ENCODE results near the gene SEC63. TPM values are rescaled to one million over a fixed set of nuclear protein-coding genes. Genes with fewer than 3 reads are reported as not detected.
A peak's percentile ranks its signal among the peaks of the same experiment; 100 is the strongest.
"Not testable (repeated sequence)": the region's sequence is repeated elsewhere in the genome, so short reads cannot be mapped to it uniquely, and the experiment has no call there.

Gene SEC63
- total and polyA plus RNA-seq, 4 donors, result 33.9 to 85.0 (median 68.5) TPM

DNA sequence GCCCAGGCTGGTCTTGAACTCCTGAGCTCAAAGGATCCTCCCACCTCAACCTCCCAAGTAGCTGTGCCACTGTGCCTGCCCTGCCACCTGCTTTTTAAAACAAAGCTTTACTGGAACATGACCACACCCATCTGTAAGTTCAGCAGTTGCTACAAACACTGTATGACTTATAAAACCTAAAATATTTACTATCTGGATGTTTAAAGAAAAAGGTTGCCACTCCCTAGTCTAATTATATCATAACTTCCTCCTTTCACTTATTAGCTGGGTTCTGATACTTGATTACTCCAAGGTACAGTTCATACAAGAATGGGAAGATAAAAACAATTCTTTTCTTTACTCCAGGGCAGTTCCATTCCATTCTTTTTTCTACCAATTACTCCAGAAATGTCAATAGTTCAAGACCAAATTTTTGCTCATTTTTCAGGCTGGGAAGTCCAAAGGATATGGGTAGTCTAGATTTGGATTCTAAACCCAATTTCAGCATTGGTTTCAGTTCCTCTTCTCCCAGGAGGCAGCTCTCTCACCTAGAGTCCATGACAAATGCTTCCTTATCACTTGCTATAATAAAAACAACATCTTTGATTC lies 63.1 kb downstream of the SEC63 start:
- Histone ChIP-seq H3K9me3 (ENCODE audit: control insufficient read depth, insufficient read depth, low read length) (no peaks in the 10 kb centered on the region), H3K4me1 (ENCODE audit: control insufficient read depth, insufficient read depth, low read length) (no peaks in the 10 kb centered on the region), H3K4me3 (ENCODE audit: low read depth, low read length) (no peak overlapping the region), H3K27ac (ENCODE audit: low read depth, low read length) (no peak overlapping the region), H3K36me3 (ENCODE audit: control insufficient read depth, insufficient read depth, low read length) (peaks cover 25% of the 10 kb centered on the region), H3K27me3 (ENCODE audit: control insufficient read depth, insufficient read depth, low read length) (no peaks in the 10 kb centered on the region)
- DNase-seq (ENCODE audit: low read depth in 4 of 6, low spot score in 6 of 6), result no peak

DNA sequence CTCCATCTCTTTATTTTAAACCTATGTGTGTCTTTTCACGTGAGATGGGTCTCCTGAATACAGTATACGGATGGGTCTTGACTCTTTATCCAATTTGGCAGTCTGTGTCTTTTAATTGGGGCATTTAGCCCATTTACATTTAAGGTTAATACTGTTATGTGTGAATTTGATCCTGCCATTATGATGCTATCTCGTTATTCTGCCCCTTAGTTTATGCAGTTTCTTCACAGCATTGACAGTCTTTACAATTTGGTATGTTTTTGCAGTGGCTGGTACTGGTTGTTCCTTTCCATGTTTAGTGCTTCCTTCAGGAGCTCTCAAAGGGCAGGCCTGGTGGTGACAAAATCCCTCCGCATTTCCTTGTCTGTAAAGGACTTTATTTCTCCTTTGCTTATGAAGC lies 67.6 kb downstream of the SEC63 start:
- H3K4me1 ChIP-seq (ENCODE audit: control insufficient read depth, insufficient read depth, low read length); DNase-seq (ENCODE audit: low read depth in 4 of 6, low spot score in 6 of 6); H3K27ac ChIP-seq (ENCODE audit: low read depth, low read length); H3K4me3 ChIP-seq (ENCODE audit: low read depth, low read length); H3K27me3 ChIP-seq (ENCODE audit: control insufficient read depth, insufficient read depth, low read length); H3K9me3 ChIP-seq (ENCODE audit: control insufficient read depth, insufficient read depth, low read length): not testable (repeated sequence)
- WGBS (ENCODE audit: insufficient coverage), result 100% methylated on average over 1 of the region's 4 CpGs
- H3K36me3 ChIP-seq (ENCODE audit: control insufficient read depth, insufficient read depth, low read length), result peaks cover 14% of the 10 kb centered on the region

DNA sequence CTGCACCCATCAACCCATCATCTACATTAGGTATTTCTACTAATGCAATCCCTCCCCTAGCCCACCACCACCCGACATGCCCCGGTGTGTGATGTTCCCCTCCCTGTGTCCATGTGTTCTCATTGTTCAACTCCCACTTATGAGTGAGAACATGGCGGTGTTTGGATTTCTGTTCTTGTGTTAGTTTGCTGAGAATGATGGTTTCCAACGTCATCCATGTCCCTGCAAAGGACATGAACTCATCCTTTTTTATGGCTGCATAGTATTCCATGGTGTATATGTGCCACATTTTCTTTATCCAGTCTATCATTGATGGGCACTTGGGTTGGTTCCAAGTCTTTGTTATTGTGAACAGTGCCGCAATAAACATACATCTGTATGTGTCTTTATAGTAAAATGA lies 72.1 kb downstream of the SEC63 start:
- not testable (repeated sequence) for H3K36me3 ChIP-seq (ENCODE audit: control insufficient read depth, insufficient read depth, low read length); H3K27me3 ChIP-seq (ENCODE audit: control insufficient read depth, insufficient read depth, low read length); H3K9me3 ChIP-seq (ENCODE audit: control insufficient read depth, insufficient read depth, low read length); DNase-seq (ENCODE audit: low read depth in 4 of 6, low spot score in 6 of 6); H3K27ac ChIP-seq (ENCODE audit: low read depth, low read length); H3K4me1 ChIP-seq (ENCODE audit: control insufficient read depth, insufficient read depth, low read length); H3K4me3 ChIP-seq (ENCODE audit: low read depth, low read length)
- WGBS (ENCODE audit: insufficient coverage), result no CpG with 5 or more reads among the region's 5 CpGs

DNA sequence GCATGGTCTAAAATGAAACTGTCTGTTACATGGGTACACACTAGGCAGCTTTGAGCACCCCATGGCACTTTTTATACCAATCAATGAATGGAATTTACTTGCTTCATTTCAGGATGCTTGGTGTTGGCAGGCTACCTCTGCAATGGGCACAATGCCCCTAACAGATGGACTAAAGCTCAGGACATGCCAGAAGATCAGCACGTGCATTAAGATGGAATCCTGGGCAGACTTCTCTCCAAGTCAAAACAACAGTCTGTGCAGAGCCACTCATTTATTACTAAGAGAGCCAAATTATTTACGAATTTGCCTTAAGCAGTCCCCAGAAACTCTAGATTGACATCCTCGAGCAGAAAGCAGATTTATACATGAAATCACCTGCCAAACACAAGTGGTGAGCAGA lies 78.1 kb downstream of the SEC63 start:
- WGBS (ENCODE audit: insufficient coverage), result 50% methylated on average over 1 of the region's 3 CpGs
- Histone ChIP-seq H3K9me3 (ENCODE audit: control insufficient read depth, insufficient read depth, low read length) (no peaks in the 10 kb centered on the region), H3K4me1 (ENCODE audit: control insufficient read depth, insufficient read depth, low read length) (no peaks in the 10 kb centered on the region), H3K27ac (ENCODE audit: low read depth, low read length) (no peak overlapping the region), H3K27me3 (ENCODE audit: control insufficient read depth, insufficient read depth, low read length) (no peaks in the 10 kb centered on the region), H3K36me3 (ENCODE audit: control insufficient read depth, insufficient read depth, low read length) (peaks cover 9% of the 10 kb centered on the region), H3K4me3 (ENCODE audit: low read depth, low read length) (no peak overlapping the region)
- peak in 2 of 6 donors; percentile 41 to 94 for DNase-seq (ENCODE audit: low read depth in 4 of 6, low spot score in 6 of 6)

DNA sequence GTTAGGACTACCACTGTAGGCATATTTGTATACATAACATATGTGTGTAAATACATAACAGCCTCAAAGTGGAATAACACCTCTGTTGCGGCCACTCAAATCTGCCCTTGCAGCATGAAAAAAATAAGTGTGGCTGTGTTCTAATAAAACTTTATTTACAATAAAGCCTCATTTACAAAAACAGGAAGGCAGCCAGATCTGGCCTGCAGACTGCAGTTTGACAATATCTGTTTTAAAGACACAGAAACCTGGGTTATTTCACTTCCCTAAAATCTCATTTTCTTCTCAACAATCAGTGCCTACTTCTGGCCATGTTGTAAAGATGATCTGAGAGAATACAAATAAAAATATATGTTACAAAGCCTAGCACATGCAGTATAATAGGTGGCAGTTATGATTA lies 80.0 kb downstream of the SEC63 start:
- no peaks in the 10 kb centered on the region for H3K4me1 ChIP-seq (ENCODE audit: control insufficient read depth, insufficient read depth, low read length)
- no peak overlapping the region for H3K27ac ChIP-seq (ENCODE audit: low read depth, low read length)
- H3K27me3 ChIP-seq (ENCODE audit: control insufficient read depth, insufficient read depth, low read length), result no peaks in the 10 kb centered on the region
- no peaks in the 10 kb centered on the region for H3K9me3 ChIP-seq (ENCODE audit: control insufficient read depth, insufficient read depth, low read length)
- no peak overlapping the region for H3K4me3 ChIP-seq (ENCODE audit: low read depth, low read length)
- no CpG with 5 or more reads among the region's 1 CpG for WGBS (ENCODE audit: insufficient coverage)
- no peak for DNase-seq (ENCODE audit: low read depth in 4 of 6, low spot score in 6 of 6)
- peaks cover 9% of the 10 kb centered on the region for H3K36me3 ChIP-seq (ENCODE audit: control insufficient read depth, insufficient read depth, low read length)

DNA sequence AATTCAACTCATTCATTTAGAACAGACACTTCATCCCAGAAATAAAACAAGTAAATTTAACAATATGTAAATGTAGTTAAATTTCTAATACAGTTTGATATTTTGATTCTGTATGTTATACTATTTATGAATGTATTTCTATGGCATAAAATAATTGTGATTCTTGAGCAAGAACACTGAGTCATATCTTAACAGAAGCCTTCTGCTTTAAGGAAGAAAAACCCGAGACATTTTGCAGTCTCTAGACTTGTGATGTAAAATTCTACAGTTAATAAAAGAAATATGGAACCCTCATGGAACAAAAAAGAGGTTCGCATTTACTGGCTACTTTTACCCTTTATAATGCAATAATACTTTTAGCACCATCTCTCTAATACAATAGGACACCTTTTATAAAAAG lies 86.0 kb downstream of the SEC63 start:
- Histone ChIP-seq H3K4me1 (ENCODE audit: control insufficient read depth, insufficient read depth, low read length) (no peaks in the 10 kb centered on the region), H3K9me3 (ENCODE audit: control insufficient read depth, insufficient read depth, low read length) (no peaks in the 10 kb centered on the region), H3K4me3 (ENCODE audit: low read depth, low read length) (no peak overlapping the region), H3K36me3 (ENCODE audit: control insufficient read depth, insufficient read depth, low read length) (peaks cover 5% of the 10 kb centered on the region), H3K27me3 (ENCODE audit: control insufficient read depth, insufficient read depth, low read length) (no peaks in the 10 kb centered on the region), H3K27ac (ENCODE audit: low read depth, low read length) (no peak overlapping the region)
- WGBS (ENCODE audit: insufficient coverage), result no CpG with 5 or more reads among the region's 2 CpGs
- DNase-seq (ENCODE audit: low read depth in 4 of 6, low spot score in 6 of 6), result no peak

DNA sequence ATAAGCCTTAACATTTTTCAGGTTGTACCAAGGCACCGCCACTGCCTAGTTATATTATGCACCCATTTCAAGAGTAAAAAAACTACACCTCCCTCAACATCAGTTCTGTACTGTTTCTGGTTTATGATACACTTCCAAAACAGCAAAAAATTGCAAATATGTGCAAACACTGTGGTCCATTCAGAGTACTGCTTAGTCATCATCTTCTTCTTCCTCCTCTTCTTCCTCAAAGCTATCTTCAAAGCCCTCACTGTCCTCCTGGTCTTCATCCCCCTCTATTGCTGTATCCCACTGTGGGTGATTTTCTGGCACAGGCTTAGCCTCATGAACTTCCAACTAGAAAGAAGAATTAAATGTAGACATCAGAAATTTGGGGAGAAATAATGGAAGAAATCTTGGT lies 86.5 kb downstream of the SEC63 start:
- not testable (repeated sequence) for H3K27ac ChIP-seq (ENCODE audit: low read depth, low read length); H3K4me3 ChIP-seq (ENCODE audit: low read depth, low read length); DNase-seq (ENCODE audit: low read depth in 4 of 6, low spot score in 6 of 6); H3K9me3 ChIP-seq (ENCODE audit: control insufficient read depth, insufficient read depth, low read length); H3K27me3 ChIP-seq (ENCODE audit: control insufficient read depth, insufficient read depth, low read length); H3K4me1 ChIP-seq (ENCODE audit: control insufficient read depth, insufficient read depth, low read length); H3K36me3 ChIP-seq (ENCODE audit: control insufficient read depth, insufficient read depth, low read length)
- WGBS (ENCODE audit: insufficient coverage), result no CpG with 5 or more reads among the region's 1 CpG

DNA sequence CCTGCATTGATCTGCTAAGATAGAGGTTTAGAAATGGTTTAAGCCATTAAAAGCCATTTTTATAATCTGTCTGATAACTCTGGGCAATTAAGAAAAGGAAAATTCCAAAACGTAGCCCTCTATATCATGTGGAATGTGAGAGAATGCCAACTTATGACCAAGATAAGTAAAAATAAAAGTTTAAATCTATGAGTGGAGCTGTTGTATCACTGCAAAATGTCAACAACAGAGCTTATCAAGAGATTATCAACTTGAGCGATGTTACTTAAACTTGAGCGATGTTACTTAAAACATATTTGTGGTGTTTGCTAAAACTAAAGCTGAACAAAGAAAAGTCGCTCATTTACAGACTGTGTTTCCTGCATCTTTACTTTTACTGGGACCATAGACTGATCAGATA lies 87.0 kb downstream of the SEC63 start:
- peaks cover 5% of the 10 kb centered on the region for H3K36me3 ChIP-seq (ENCODE audit: control insufficient read depth, insufficient read depth, low read length)
- no peak for DNase-seq (ENCODE audit: low read depth in 4 of 6, low spot score in 6 of 6)
- no peaks in the 10 kb centered on the region for H3K9me3 ChIP-seq (ENCODE audit: control insufficient read depth, insufficient read depth, low read length)
- no peaks in the 10 kb centered on the region for H3K27me3 ChIP-seq (ENCODE audit: control insufficient read depth, insufficient read depth, low read length)
- WGBS (ENCODE audit: insufficient coverage), result no CpG with 5 or more reads among the region's 4 CpGs
- H3K4me3 ChIP-seq (ENCODE audit: low read depth, low read length), result no peak overlapping the region
- H3K4me1 ChIP-seq (ENCODE audit: control insufficient read depth, insufficient read depth, low read length), result no peaks in the 10 kb centered on the region
- H3K27ac ChIP-seq (ENCODE audit: low read depth, low read length), result no peak overlapping the region

DNA sequence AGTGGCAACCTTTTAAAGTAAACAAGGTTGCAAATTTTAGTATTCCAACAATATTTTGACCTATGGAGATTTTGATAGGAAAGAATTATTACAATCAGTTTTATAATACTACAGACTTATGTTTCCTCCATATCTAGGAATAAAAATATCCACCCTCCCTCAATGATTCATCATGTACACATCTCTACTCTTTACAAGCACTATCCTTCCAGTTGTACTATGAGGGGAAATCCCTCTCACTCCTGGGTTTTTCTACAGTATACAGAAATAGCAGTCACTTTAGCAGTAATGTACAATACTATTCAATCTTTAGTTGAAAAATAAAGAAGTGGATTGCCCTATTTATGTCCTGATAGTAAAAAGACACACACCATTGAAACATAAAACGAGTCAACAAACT lies 87.6 kb downstream of the SEC63 start:
- Histone ChIP-seq H3K9me3 (ENCODE audit: control insufficient read depth, insufficient read depth, low read length) (no peaks in the 10 kb centered on the region), H3K4me3 (ENCODE audit: low read depth, low read length) (no peak overlapping the region), H3K36me3 (ENCODE audit: control insufficient read depth, insufficient read depth, low read length) (peaks cover 2% of the 10 kb centered on the region), H3K27me3 (ENCODE audit: control insufficient read depth, insufficient read depth, low read length) (no peaks in the 10 kb centered on the region), H3K27ac (ENCODE audit: low read depth, low read length) (no peak overlapping the region), H3K4me1 (ENCODE audit: control insufficient read depth, insufficient read depth, low read length) (no peaks in the 10 kb centered on the region)
- no peak for DNase-seq (ENCODE audit: low read depth in 4 of 6, low spot score in 6 of 6)
- WGBS (ENCODE audit: insufficient coverage), result no CpG with 5 or more reads among the region's 1 CpG

DNA sequence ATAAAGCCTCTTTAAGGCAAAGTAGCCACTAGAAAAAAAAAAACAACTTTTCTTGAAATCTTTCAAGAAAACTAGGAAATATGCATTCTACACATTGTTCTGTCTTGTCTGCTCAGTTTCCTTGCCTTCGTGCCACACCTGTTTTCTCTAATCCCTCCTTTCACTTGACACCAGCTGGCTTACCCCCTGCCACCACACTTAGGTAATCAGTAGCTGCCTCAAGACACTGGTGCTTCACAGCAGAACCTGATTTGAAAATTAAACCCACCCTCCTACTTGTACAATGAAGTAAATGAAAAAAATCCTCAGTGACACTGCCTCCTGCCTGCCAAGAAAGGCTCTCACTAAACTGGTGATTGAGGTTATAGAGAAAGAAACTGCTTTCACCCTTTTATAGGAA lies 88.1 kb downstream of the SEC63 start:
- H3K27me3 ChIP-seq (ENCODE audit: control insufficient read depth, insufficient read depth, low read length), result no peaks in the 10 kb centered on the region
- no peak overlapping the region for H3K27ac ChIP-seq (ENCODE audit: low read depth, low read length)
- H3K36me3 ChIP-seq (ENCODE audit: control insufficient read depth, insufficient read depth, low read length), result no peaks in the 10 kb centered on the region
- DNase-seq (ENCODE audit: low read depth in 4 of 6, low spot score in 6 of 6), result peak in 1 of 6 donors; percentile 23
- H3K9me3 ChIP-seq (ENCODE audit: control insufficient read depth, insufficient read depth, low read length), result no peaks in the 10 kb centered on the region
- 0% methylated on average over 1 of the region's 1 CpG for WGBS (ENCODE audit: insufficient coverage)
- H3K4me1 ChIP-seq (ENCODE audit: control insufficient read depth, insufficient read depth, low read length), result no peaks in the 10 kb centered on the region
- H3K4me3 ChIP-seq (ENCODE audit: low read depth, low read length), result no peak overlapping the region

Measured in spinal cord (tissue), 10 donors.